HUDEP-2 (cell line): ENCODE results near the gene ADCY2.

Source experiments
- DNase-seq, 76 experiments: peaks; one replicate each; lab custom pipeline; 2025; ENCODE audit not compliant: unreplicated experiment in 76 of 76; lab: John Stamatoyannopoulos, UW

The ADCY2 gene

DNA sequence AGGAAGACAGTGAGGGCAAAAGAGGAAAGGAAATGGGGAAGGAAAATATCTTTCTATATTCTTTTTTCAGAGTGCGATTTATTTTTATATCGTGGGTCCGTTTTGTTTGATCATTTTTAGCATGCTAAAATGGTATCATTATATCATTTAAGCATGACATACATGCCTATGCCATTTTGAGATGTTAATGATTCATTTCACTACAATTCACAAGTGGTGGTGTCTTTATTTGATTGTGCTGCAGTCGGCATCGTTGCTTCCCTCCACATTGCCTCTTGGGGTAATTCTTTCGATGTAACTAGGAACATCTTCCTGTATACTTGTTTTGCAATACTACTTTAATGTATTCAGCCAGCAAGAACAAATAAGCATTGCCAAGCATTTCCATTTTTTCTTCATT lies 309.8 kb downstream of the ADCY2 start:
- DNase-seq, result no peak

DNA sequence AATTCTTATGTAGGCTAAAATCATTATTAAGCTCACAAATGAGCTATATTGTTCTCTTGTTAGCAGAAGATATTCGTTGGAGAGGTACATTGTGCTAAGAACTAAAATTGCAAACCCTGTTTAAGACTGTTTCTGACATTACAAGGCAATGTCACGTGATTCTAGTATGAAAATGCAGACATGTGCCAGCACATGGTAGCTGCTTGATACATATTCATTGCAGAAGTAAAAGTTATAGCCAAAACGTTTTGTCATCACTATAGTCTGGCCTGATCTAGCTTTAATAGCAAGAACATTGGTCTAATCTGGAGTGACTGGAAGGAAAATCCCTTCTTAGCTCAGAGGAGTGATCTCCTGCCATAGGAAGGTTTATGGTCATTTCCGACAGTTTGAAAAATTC lies 310.3 kb downstream of the ADCY2 start:
- DNase-seq, result no peak

DNA sequence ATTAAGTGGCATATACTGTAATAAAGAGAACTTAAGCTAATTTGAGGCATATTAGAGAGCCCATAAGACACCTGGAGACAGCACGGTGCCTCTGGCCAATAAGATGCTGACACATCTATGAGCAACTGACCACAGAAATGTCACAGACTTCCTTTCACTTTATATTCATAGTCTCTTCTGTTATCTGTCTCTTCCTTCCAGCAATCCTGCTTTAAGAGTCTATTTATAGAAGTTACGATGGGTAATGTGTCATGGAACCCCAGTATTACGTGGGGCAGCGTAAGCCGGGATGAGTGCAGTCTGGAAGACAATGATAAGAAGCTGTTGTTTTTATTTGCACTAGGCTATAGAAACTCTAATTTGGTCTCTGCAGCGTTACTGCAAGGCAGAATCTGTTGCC lies 318.2 kb downstream of the ADCY2 start:
- DNase-seq, result no peak

DNA sequence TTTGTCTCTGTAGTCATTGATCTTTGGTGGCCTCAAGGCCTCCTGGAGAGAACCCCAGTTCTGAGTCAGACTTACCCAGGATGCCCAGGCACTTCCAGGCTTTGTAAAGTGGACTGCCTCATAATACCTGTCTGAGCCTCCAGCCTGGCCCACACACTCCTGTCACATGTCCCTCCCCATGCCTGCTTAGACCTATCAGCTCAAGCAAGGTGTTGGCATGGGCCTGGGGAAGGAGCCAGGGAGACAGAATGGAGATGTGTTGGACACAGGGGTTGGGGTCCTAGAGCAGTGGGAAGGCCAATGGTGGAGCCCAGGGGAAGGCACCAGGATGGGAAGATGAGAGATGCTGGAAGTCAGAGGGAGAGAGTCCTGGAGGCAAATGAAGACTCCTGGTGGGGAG lies 318.8 kb downstream of the ADCY2 start:
- DNase-seq, result no peak

DNA sequence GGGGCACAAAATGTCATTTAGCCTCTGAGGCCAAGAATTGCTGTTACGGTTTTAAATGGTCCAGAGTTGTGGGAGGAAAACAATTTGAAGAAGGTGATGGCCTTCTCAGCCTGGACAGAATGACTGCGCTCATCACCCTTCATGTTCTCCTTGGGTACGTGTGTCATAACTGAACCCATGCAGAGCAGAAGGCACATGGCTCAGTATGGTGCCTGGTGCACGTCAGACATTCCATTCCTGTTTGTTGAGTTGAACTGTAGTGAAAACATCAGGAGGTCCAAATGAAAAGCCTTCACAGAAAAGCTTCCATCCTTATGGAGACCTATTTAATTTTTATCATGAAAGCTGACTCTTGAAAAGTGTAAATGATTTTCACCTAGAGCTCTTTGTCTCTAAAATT lies 321.8 kb downstream of the ADCY2 start:
- DNase-seq, result no peak

DNA sequence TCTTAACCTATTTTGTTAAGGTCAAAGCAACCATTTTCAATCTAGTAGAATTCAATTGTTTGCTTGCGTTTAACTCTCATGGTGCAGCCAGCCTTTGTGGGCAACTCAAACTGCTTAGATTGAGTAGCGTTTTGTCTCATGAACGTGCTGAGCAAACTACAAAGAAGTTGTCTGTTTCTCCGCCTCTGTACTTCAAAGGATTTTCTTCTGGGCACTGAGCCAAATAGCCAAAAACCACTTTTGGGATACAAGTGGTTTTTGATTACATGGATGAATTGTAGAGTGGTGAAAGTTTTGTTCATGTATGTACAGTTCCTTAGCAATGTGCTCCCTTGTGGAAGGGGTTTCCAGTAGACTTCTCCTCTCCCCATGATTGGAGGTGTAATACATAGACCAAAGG lies 332.1 kb downstream of the ADCY2 start:
- no peak for DNase-seq

DNA sequence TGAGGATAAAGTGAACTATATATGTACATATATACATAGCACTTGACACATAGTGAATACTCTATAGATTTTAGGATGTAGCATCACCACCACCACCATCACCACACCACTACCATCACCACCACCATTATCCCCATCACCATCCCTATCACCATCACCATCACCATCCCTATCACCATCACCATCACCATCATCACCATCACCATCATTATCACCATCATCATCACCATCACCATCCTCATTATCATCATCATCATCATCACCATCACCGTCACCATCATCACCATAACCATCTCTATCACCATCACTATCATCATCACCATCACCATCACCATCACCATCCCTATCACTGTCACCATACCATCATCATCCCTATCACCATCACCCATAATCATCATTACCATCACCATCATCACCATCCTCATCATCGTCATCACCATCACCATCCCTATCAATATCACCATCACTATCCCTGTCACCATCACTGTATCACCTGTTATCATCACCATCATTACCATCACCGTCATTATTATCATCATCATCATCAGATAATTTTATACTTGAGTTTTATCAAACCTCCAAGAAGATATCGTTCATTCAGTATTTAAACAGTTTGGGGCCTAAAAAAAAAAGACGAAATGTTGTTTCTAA lies 345.6 kb downstream of the ADCY2 start:
- DNase-seq, result no peak

DNA sequence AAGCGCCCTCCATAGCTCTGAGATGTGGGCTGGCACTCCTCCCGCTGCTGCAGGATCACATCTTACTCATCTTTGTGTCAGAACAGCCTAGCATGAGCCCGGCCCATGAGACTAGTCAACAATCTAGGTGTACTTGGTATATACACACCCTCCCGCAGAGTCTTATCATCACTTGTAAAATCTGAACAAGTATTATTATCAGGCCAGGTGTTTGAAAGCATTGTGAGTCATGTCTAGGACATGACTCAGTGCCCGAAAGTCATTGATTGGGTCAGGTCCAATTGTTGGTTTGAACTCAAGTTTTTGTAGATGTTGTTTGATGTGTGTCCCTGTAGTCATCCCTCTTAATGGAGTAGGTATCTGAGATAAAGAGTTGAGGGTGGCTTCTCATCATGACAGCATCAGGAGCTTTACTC lies 346.3 kb downstream of the ADCY2 start:
- no peak for DNase-seq

DNA sequence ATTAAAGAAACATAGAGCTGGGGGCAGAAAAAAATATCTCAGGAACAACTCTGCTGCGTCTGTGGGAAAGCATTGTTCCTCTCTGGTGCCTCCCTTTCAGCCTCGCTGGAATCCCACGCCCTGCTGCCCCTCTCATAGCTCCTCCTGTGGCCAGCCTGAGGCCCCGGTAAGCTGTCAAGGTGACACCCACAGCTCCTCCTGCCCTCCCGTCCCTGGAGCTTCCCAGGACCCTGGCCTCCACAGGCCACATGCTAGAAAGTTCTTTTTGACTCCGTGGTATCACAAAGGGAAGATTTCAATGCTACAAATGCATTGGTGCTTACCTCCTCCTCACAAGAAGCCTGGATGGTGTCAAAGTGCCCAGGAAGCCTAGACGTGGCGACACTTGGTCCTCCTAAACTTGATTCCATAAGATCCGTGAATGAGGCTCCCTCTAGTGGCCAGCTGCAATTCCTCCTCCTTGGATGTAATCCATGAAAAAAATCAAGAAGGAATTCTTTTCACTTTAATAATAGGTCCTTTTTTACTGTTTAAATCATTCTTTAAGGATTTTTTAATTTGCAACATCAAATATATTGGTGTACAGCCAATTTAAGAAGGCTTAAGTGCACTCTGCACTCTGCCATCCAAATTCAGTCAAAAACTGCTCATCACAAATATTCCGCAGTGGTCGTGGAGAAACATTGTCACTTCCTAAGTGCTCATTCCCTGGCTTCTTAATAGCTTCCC lies 350.1 kb downstream of the ADCY2 start:
- peak in 42 of 76 experiments; percentile 1 to 54 (median 17) for DNase-seq

DNA sequence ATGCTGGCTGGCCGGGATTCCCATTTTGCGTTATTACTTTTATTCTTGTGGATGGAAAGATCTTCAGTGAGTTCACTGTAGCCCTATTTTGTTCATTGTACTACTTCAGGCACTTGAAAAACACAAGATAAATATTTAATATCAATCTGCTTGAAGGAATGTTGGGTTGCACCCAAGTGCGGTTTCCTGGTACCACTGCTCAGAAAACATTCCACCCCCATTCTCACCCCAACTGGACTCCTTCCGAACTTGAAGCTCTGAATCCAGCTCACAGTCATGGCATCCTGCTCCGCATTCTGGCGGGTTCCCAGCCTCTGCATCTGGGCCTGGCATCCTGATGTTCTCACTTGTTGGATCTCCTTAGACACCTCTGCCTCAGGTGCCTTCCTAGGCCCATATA lies 351.8 kb downstream of the ADCY2 start:
- DNase-seq, result no peak

DNA sequence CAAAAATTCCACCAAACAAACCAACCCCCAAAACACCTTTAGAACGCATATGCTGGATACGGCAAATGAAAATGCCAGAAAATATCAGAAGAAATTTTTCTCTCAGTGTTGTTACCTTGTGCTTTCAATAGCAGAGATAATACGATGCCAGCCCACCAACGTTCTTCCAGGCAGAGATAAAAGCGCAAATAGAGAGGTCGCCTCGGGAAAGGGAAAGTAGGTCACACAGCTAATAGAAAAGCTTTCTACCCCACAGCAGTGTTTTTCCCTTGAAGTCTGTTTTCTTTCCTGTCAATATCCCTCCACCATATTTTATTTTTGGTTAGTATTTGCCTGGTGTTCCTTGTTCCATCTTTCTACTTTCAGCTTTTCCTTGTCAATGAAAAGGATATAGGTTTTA lies 353.7 kb downstream of the ADCY2 start:
- DNase-seq, result no peak

DNA sequence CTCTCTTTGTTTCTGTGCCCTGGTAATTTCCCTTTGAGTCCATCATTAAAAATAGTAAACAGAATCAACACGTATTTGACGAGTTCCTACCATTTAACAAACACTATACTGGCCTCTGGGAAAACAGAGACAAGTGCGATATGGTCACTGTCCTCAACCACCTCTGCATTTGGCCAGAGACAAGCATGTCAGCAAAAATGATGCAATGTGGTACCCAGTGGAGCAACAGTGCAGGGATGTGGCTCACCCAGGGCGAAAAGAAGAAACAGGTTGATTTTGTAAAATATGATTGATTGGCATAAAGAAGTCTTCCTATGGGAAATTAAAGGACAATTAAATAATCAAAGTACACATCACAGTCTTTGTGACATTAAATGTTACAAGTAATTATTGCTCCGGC lies 355.9 kb downstream of the ADCY2 start:
- DNase-seq, result no peak

DNA sequence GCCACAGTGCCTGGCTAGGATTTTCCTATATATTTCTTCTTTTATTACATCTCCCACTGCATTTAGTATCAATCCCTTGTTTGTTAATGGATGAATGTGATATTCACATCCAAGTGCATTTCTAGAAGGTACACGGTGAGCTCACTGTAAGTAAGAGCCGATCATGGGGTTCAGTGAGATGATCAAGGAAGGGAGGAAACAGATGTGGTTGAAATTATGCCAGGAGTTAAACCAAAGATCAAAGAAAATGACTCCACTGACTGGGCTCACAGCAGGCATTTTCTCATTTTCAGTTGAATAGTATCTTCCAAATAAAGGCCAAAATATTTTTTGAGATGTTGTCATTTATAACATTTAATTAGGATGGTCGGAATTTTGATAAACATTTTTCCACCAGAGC lies 357.2 kb downstream of the ADCY2 start:
- DNase-seq, result no peak

DNA sequence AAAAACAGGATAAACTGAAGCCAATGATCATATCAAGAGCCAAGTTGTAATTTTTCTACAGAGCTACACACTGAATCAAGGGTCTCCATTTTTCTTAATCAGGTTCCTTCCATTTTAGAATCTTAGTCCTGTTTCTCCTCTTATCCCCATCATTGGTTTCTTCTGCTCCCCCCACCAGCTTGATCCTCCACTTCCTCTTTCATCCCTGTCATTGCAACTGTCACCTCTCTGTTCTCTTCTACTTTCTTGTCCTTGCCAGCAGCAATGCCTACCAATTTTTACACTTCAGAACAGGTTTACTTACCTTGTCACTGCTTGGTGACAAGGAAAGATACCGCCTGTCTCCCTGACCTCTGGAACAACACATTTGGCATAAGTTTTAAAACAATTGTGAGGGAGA lies 357.7 kb downstream of the ADCY2 start:
- DNase-seq, result no peak

DNA sequence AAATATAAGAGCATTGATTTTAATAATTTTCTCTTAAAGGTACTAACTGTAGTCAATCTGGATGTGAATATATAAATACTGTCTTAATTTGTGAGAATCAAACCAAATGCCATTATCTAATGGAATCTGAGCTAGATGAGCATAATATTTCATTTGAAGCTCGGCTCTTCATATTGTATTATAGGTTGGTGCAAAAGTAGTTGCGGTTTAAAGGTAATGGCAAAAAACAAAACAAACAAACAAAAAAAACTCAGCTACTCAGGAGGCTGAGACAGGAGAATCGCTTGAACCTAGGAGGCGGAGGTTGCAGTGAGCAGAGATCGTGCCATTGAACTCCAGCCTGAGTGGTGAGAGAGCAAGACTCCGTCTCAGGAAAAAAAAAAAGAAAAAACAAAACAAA lies 358.6 kb downstream of the ADCY2 start:
- no peak for DNase-seq

DNA sequence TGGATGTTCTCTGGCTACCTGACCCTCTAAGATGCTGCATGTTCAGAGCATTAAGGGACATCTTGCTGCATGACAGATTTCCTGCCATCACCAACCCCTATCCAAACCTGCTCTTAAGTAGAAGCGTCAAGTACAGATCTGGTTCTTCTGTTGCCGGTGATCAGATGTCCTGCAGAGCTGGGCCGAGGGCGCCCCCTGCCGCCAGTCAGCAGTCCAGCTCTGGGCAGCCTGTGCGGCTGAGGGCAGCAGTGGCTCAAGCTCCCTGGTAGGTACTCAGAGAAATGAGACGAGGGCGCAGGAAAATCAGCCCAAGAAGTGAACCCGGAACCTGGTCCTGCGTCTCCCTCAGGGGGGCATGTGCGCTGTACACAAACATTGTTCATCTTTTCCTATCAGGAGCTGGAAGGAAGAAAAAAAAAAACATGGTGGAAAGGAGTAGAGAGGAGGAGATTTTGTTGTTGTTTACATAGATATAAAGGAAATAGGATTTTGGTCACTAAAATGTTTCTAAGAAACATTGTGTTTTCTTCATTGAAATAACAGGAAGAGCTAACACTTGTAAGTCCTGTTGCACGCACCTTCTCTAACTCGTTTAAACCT lies 359.2 kb downstream of the ADCY2 start:
- peak in 58 of 76 experiments; percentile 1 to 74 (median 28) for DNase-seq

DNA sequence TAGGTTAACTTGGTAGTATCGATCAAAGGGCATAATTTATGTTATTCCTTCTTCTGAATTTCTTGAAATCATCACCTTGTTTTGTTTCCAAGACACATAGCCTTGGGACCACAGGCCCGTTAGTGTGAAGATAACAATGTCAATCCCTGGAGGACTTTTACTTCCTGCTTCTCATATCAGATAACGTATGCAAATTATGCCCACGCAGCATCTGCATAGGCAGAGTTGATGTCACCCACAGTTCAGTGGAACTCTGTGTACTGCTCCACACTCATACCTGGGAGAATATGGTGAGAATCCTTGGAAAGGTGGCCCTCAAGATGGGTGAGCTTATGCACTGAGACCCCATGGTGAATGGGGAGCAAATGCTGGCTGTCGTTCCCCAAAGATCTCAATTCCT lies 360.0 kb downstream of the ADCY2 start:
- no peak for DNase-seq

DNA sequence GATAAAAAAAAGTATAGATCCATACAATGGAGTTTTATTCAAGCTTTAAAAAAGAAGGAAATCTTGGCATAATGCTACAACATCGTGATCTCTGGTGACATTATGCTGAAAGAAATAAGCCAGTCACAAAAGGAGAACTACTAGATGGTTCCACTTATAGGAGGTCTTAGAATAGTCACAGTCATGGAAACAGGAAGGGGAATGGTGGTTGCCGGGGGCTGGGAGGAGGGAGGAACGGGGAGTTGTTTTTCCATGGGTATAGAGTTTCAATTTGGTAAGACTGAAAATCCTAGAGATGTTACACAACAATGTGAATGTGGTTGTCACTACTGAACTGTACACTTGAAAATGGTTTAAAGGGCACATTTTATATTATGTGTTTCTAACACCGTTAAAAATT lies 360.5 kb downstream of the ADCY2 start:
- no peak for DNase-seq

DNA sequence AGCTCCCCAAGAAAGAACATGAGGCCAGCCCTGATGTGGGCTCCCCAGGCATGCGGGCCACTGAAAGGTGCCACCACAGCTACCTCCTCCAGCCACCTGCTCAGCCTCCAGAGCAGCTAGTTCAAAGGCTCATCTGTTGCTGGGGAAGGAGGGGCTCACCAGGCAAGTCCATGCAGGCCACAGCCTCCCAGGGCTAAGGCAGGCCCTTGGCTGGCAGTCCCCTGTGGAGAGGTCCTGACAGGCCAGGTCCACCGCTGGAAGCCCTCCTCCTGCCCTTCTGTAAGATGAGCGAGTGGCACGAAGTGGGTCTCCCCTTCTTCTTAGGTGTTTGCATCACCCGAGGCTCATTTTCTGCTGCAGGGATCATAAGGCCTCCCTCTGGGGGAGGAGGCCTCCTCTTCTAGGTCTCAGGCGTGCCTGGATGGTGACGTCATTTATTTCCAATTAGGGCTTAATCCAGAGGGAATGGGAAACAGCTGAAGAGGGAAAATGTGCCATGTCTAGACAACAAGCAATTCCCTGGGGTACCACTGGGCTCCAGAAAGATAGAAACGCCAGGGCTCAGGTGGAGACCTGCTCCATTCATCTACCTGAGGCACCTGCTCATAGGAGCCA lies 363.4 kb downstream of the ADCY2 start:
- no peak for DNase-seq

DNA sequence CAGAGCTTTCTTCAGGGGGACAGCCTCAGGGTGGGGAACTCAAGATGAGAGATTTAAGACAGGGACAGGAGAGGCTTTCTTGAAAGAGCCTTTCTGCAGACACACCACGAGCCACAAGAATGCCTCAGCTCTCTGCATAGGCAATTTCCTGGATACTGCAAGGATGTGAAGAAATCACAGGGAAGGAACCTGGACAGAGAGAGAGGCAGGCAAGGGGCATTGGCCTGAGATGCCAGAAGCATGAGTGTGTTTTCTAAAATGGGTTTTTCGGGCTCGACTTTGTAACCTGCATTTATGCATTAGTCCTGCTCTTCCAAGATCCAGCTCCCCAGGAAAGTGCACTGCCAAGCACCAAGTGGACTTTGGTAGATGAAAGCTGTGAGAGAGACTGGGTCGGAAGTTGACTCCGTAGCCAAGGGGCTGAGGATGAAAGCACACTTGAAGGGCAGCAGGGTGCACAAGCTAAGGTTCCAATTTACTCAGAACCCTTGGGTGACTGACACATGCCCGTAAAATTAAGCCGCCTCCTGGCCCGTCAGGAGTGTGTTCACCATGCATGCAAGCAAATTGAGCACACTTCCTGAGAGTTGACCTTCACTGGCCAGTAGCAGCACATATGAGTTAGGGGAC lies 364.1 kb downstream of the ADCY2 start:
- DNase-seq, result no peak

DNA sequence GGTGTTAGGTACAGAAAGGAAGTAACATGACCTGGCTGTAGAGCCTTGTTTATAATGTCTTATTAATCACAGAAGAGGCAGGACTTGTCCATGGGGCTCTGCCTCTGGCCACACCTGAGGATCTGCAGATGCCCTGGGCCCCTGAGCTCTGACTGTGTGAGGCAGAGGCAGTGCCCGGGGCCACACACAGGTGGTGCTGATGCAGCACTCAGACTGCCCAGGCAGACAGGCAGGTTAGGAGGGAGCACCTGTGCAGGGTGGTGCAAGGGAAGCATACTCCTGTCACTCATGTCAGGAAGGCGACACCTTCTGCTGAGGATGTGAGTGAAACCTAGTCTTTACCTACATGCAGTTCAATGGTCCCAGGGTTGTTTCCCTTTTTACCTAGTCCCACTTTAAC lies 366.3 kb downstream of the ADCY2 start:
- no peak for DNase-seq
